NOMO-1 (cell line): Measurements from ENCODE around the gene PRR14L.
"Not testable (repeated sequence)": the region's sequence is repeated elsewhere in the genome, so short reads cannot be mapped to it uniquely, and the experiment has no call there.

Experiments
- DNase-seq, 2 experiments: peaks; one replicate each; lab custom pipeline; 2025; ENCODE audit not compliant: unreplicated experiment in 2 of 2; lab: John Stamatoyannopoulos, UW

PRR14L gene

GRCh38 chr22:31749636-31750364, at the start of gene PRR14L:
Gene PRR14L (minus strand): TSS chr22:31750132. CDS start chr22:31738860, 11,272 bp downstream.
- peak; percentile 90 to 98 for DNase-seq

- not testable (repeated sequence) for DNase-seq
These were observed 49.4 kb upstream of the PRR14L start for GRCh38 chr22:31799358-31799757.

- DNase-seq = peak; percentile 59 to 87
These were observed 40.3 kb upstream of the PRR14L start for GRCh38 chr22:31790240-31790639.

- no peak for DNase-seq
These were observed 39.9 kb upstream of the PRR14L start for GRCh38 chr22:31789803-31790202.

GRCh38 chr22:31776231-31776630, 26.3 kb upstream of the PRR14L start:
- no peak for DNase-seq

GRCh38 chr22:31773416-31773815, 23.5 kb upstream of the PRR14L start:
- DNase-seq = no peak

GRCh38 chr22:31768422-31769059, 18.6 kb upstream of the PRR14L start:
- no peak for DNase-seq

- no peak for DNase-seq
These were observed 14.9 kb upstream of the PRR14L start for GRCh38 chr22:31764785-31765184.

GRCh38 chr22:31758860-31759259, 8.9 kb upstream of the PRR14L start:
- not testable (repeated sequence) for DNase-seq

GRCh38 chr22:31757265-31757664, 7.3 kb upstream of the PRR14L start:
- DNase-seq = no peak

- DNase-seq = peak in 1 of 2 experiments; percentile 28
These were observed 4.9 kb upstream of the PRR14L start for GRCh38 chr22:31754813-31755212.

- DNase-seq = peak; percentile 93
These were observed 3.9 kb upstream of the PRR14L start, which contains the start of gene DEPDC5 for GRCh38 chr22:31753634-31754501. Gene DEPDC5 (plus strand): TSS chr22:31754019. CDS start chr22:31754922, 903 bp downstream.

GRCh38 chr22:31753005-31753633, 3.2 kb upstream of the PRR14L start:
- DNase-seq = peak; percentile 53 to 93

- DNase-seq = no peak
These were observed 2.3 kb upstream of the PRR14L start for GRCh38 chr22:31752096-31752847.

- DNase-seq = no peak
These were observed 693 bp upstream of the PRR14L start for GRCh38 chr22:31750365-31751284.

- DNase-seq = no peak
These were observed 1.4 kb downstream of the PRR14L start for GRCh38 chr22:31748490-31748889.

GRCh38 chr22:31747441-31747840, 2.5 kb downstream of the PRR14L start:
- no peak for DNase-seq

- DNase-seq = no peak
These were observed 6.1 kb downstream of the PRR14L start for GRCh38 chr22:31743871-31744270.

- DNase-seq = no peak
These were observed 7.2 kb downstream of the PRR14L start for GRCh38 chr22:31742682-31743081.
